Measurements from ENCODE around the gene VAPA.

Gene VAPA

DNA sequence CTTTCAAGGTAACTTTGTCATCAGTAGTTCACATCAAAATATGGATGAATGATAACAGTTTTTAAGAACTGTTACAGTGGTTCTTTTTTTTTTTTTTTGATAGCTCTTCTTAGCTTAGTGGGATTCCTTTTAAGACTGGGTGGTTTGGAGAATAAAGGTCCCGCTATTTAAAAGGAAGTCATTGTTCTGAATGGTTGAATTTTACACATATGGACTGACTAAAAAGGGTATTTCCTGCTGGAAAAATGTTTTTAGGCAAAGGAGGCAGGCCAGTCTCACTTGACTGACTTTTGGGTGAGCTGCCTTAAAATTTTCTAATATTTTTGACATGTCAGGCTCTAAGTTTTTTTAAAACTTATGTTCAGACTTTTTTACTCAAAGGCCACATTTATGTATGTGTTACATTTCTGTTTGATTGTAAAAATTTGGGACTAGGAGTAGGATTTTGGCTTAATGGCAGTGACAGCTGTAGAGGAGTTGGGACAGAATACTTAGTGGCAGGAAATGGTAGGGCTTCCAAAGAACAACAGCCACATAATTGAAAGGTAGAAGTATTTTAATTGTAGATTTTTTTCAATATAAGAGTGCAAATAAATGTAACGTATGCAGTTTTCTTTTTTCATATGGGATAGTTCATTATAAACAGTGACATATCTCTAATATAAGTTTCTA, 13.7 kb downstream of the VAPA start:
- Histone ChIP-seq H3K27me3 (replicated peaks; ENCODE audit: control insufficient read depth, insufficient read depth, low read length) (no peaks in the 10 kb centered on the region), H3K4me1 (ENCODE audit: control insufficient read depth, insufficient read depth, low read length) (peaks cover 57% of the 10 kb centered on the region), H3K4me3 (ENCODE audit: low read length) (no peak overlapping the region), H3K36me3 (ENCODE audit: control insufficient read depth, insufficient read depth, low read length, severe bottlenecking) (peaks cover 3% of the 10 kb centered on the region), H3K9me3 (ENCODE audit: control insufficient read depth, low read length) (no peaks in the 10 kb centered on the region), H3K9ac (ENCODE audit: low read length) (no peak overlapping the region)
- DNase-seq (ENCODE audit: low read depth): no peak

DNA sequence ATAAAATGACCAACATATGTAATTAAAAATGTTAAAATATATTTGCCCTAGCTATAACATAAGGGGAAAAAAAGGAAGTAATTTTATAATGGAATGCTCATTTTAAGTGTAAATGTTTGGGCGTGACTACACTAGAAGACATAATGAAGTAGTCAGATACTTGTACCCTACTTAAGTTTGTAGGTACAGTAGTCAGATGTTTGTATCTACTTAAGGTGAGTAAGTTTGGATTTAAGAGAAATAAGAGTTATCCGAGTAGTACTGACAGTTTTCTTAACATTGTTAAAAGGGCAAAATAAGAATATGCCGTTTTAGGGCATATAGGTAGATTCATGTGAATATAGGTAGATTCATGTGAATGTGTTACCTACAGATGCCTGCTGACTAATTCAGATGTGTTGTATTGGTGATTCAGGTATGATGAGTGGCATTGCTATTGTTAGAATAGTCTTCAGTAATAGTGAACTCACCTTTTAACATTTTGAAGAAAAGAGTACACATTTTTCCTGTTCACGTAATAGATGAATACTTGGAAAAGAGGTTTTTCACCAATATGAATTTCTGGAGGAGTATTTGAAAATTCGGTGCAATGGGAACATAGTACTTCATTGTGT, 14.9 kb downstream of the VAPA start:
- H3K9ac ChIP-seq (ENCODE audit: low read length): no peak overlapping the region
- peaks cover 13% of the 10 kb centered on the region for H3K36me3 ChIP-seq (ENCODE audit: control insufficient read depth, insufficient read depth, low read length, severe bottlenecking)
- no peak overlapping the region for H3K4me3 ChIP-seq (ENCODE audit: low read length)
- H3K9me3 ChIP-seq (ENCODE audit: control insufficient read depth, low read length): no peaks in the 10 kb centered on the region
- no peak for DNase-seq (ENCODE audit: low read depth)
- peaks cover 59% of the 10 kb centered on the region for H3K4me1 ChIP-seq (ENCODE audit: control insufficient read depth, insufficient read depth, low read length)
- no peaks in the 10 kb centered on the region for H3K27me3 ChIP-seq (replicated peaks; ENCODE audit: control insufficient read depth, insufficient read depth, low read length)

DNA sequence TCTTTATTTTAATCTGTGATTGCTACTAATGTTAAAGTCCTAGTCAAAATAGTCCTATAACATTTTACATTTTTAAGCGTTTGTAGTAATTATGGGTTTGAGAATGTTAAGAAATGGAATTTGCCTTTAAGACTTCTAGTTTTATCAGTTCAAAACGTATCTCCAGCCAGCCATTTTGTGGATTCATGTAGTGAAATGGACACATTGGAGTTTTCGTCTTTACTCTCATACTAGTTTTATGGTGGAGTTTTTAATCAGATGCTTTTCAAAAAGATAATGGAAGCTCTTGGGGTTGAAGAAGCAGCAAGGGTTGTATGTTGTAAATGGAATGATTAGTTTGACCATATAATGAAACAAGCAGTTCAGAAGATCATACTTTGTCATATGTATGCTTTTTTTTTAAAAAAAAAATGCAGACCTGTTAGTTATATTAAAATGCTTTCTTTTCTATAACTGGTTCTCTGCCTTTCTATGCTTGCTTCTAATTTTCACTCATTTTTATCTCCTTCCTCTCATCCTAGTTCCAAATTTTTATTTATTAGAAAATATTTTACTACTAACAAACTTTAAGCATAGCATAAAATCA, 16.6 kb downstream of the VAPA start:
- Histone ChIP-seq H3K4me1 (ENCODE audit: control insufficient read depth, insufficient read depth, low read length) (peaks cover 53% of the 10 kb centered on the region), H3K9me3 (ENCODE audit: control insufficient read depth, low read length) (no peaks in the 10 kb centered on the region), H3K4me3 (ENCODE audit: low read length) (no peak overlapping the region), H3K9ac (ENCODE audit: low read length) (no peak overlapping the region), H3K27me3 (replicated peaks; ENCODE audit: control insufficient read depth, insufficient read depth, low read length) (no peaks in the 10 kb centered on the region), H3K36me3 (ENCODE audit: control insufficient read depth, insufficient read depth, low read length, severe bottlenecking) (peaks cover 13% of the 10 kb centered on the region)
- DNase-seq (ENCODE audit: low read depth): no peak

DNA sequence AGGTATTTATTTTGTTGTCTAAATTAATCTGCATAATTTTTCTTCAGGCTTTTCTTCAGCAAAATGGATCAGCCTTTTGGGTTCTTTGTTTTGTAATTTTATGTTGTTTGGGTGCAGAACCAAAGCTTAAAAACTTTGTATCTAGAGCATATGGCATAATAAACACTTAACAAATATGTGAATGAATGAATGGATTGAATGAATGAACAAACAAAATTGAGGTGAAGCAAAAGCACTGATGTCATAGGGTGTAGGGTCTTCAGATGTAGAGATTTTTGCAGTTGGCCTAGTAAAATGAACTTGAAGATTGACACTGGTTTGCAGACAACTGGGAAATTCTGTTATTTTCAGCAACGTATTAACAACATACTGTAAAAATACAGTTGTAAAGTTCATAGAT, 17.3 kb downstream of the VAPA start:
- Histone ChIP-seq H3K9ac (ENCODE audit: low read length) (no peak overlapping the region), H3K4me3 (ENCODE audit: low read length) (no peak overlapping the region), H3K27me3 (replicated peaks; ENCODE audit: control insufficient read depth, insufficient read depth, low read length) (no peaks in the 10 kb centered on the region), H3K4me1 (ENCODE audit: control insufficient read depth, insufficient read depth, low read length) (peaks cover 45% of the 10 kb centered on the region), H3K36me3 (ENCODE audit: control insufficient read depth, insufficient read depth, low read length, severe bottlenecking) (peaks cover 17% of the 10 kb centered on the region), H3K9me3 (ENCODE audit: control insufficient read depth, low read length) (no peaks in the 10 kb centered on the region)
- no peak for DNase-seq (ENCODE audit: low read depth)

DNA sequence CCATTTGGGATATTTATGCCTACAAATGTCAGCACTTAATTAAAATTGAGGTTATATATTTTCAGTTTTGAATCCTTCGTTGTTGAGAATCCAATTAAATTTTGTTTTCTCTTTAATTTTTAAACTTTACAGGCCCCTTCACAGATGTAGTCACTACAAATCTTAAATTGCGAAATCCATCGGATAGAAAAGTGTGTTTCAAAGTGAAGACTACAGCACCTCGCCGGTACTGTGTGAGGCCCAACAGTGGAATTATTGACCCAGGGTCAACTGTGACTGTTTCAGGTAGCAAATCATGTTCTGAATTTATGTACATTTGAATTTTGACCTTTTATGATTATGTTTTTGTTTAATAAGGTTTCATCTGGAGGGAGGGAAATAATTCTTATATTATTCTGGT, 17.9 kb downstream of the VAPA start:
- Histone ChIP-seq H3K4me1 (ENCODE audit: control insufficient read depth, insufficient read depth, low read length) (peaks cover 40% of the 10 kb centered on the region), H3K27me3 (replicated peaks; ENCODE audit: control insufficient read depth, insufficient read depth, low read length) (no peaks in the 10 kb centered on the region), H3K9ac (ENCODE audit: low read length) (no peak overlapping the region), H3K36me3 (ENCODE audit: control insufficient read depth, insufficient read depth, low read length, severe bottlenecking) (peaks cover 22% of the 10 kb centered on the region), H3K4me3 (ENCODE audit: low read length) (no peak overlapping the region), H3K9me3 (ENCODE audit: control insufficient read depth, low read length) (no peaks in the 10 kb centered on the region)
- DNase-seq (ENCODE audit: low read depth): no peak

DNA sequence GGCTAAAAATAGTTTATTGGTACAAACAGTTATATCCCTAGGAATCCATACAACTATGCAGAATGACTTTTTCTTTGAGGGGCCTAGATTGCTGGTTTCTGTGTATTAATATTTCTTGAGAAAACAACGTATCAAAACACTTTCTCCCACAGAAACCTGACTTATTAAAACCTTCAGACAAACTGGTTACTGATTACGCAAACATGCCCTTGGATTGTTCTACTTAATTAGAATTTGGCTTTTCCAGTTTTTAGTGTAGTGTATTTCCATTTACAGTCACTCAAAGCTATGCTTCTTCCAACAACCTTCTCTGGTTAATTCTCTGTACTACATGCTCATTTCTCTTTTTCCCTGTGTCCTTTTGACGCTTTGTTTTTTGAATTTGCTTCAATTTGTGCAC, 20.0 kb downstream of the VAPA start:
- H3K9me3 ChIP-seq (ENCODE audit: control insufficient read depth, low read length): no peaks in the 10 kb centered on the region
- H3K27me3 ChIP-seq (replicated peaks; ENCODE audit: control insufficient read depth, insufficient read depth, low read length): no peaks in the 10 kb centered on the region
- peaks cover 22% of the 10 kb centered on the region for H3K4me1 ChIP-seq (ENCODE audit: control insufficient read depth, insufficient read depth, low read length)
- no peak overlapping the region for H3K9ac ChIP-seq (ENCODE audit: low read length)
- DNase-seq (ENCODE audit: low read depth): peak; percentile 26
- H3K36me3 ChIP-seq (ENCODE audit: control insufficient read depth, insufficient read depth, low read length, severe bottlenecking): peaks cover 44% of the 10 kb centered on the region
- H3K4me3 ChIP-seq (ENCODE audit: low read length): no peak overlapping the region

DNA sequence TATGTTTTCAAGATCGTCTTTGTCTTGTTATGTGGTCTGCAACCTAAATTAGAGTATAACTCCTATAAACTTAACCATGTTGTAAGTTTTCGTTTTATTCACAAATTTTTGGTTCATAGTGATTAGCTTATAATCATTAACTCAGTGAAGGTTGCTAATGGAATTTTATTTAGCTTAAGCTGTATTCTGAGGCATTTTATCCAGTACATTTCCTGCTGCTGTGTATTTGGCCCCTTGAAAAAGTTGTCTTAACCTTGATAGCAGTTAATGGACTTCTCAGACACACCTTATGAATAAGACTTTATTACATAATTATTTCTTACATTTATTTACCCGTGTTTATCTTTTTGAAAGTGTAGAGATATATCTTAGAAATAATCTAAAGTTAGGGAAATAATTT, 20.5 kb downstream of the VAPA start:
- no peaks in the 10 kb centered on the region for H3K27me3 ChIP-seq (replicated peaks; ENCODE audit: control insufficient read depth, insufficient read depth, low read length)
- H3K36me3 ChIP-seq (ENCODE audit: control insufficient read depth, insufficient read depth, low read length, severe bottlenecking): peaks cover 45% of the 10 kb centered on the region
- DNase-seq (ENCODE audit: low read depth): no peak
- no peaks in the 10 kb centered on the region for H3K9me3 ChIP-seq (ENCODE audit: control insufficient read depth, low read length)
- no peak overlapping the region for H3K9ac ChIP-seq (ENCODE audit: low read length)
- peaks cover 22% of the 10 kb centered on the region for H3K4me1 ChIP-seq (ENCODE audit: control insufficient read depth, insufficient read depth, low read length)
- no peak overlapping the region for H3K4me3 ChIP-seq (ENCODE audit: low read length)

DNA sequence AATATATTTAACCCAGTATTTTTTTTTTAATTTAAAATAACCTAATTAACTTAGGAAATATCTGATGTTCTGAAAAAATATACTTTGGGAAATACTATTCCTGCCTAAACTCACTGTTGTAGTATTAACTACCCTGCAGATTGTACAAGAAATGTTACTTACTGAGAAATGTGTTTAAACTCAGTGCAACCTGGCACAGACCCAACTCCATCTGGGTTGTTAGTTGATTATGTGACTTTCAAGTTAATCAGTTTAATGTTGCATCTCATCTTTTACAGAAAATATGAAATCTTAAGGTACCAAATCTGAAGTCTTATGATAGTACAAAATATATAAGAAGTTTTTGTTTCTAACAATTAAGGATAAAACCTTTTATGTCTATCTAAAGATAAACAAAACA, 27.3 kb downstream of the VAPA start:
- H3K4me3 ChIP-seq (ENCODE audit: low read length): no peak overlapping the region
- peaks cover 89% of the 10 kb centered on the region for H3K36me3 ChIP-seq (ENCODE audit: control insufficient read depth, insufficient read depth, low read length, severe bottlenecking)
- H3K27me3 ChIP-seq (replicated peaks; ENCODE audit: control insufficient read depth, insufficient read depth, low read length): no peaks in the 10 kb centered on the region
- H3K9me3 ChIP-seq (ENCODE audit: control insufficient read depth, low read length): no peaks in the 10 kb centered on the region
- H3K9ac ChIP-seq (ENCODE audit: low read length): no peak overlapping the region
- no peak for DNase-seq (ENCODE audit: low read depth)
- no peaks in the 10 kb centered on the region for H3K4me1 ChIP-seq (ENCODE audit: control insufficient read depth, insufficient read depth, low read length)

DNA sequence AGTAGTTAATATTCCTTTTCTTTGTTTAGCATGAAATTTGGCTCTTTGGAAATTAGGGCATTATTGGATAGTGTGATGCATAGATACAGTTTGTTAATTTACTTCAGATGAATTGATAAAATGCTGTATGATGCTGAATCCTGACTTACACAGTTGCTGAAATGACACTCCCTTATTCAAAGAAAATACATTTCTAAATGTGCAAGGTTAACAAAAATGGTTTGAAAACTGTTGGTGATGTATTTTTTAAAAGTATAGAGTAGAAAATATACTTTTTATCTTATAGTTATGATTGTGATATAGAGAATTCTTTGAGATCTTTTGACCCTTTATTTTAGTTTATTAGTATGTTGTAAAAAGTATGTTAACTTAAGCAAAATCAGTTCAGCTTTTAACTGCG, 27.8 kb downstream of the VAPA start:
- Histone ChIP-seq H3K36me3 (ENCODE audit: control insufficient read depth, insufficient read depth, low read length, severe bottlenecking) (peaks cover 89% of the 10 kb centered on the region), H3K9ac (ENCODE audit: low read length) (no peak overlapping the region), H3K4me3 (ENCODE audit: low read length) (no peak overlapping the region), H3K27me3 (replicated peaks; ENCODE audit: control insufficient read depth, insufficient read depth, low read length) (no peaks in the 10 kb centered on the region), H3K9me3 (ENCODE audit: control insufficient read depth, low read length) (no peaks in the 10 kb centered on the region), H3K4me1 (ENCODE audit: control insufficient read depth, insufficient read depth, low read length) (no peaks in the 10 kb centered on the region)
- no peak for DNase-seq (ENCODE audit: low read depth)

DNA sequence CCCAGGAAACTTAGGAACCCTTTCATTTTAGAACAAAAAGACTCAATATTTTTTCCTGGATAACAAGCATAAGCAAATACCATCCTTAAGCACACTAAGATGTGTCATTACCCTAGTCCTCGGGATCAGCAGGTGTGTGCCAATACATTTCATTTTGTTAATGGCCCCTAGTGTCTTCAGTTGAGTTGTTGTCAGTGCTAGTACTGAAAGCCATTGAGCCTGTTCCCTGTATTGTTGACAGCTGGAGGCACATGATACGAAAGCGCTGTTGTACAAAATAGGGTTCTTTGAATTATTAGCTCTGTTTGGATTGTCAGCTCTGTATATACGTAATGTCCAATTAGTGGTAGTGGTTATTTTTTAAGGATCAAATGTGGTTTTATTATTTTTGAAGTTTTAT, 29.5 kb downstream of the VAPA start:
- Histone ChIP-seq H3K4me1 (ENCODE audit: control insufficient read depth, insufficient read depth, low read length) (no peaks in the 10 kb centered on the region), H3K4me3 (ENCODE audit: low read length) (no peak overlapping the region), H3K9ac (ENCODE audit: low read length) (no peak overlapping the region), H3K27me3 (replicated peaks; ENCODE audit: control insufficient read depth, insufficient read depth, low read length) (no peaks in the 10 kb centered on the region), H3K9me3 (ENCODE audit: control insufficient read depth, low read length) (no peaks in the 10 kb centered on the region), H3K36me3 (ENCODE audit: control insufficient read depth, insufficient read depth, low read length, severe bottlenecking) (peaks cover 89% of the 10 kb centered on the region)
- DNase-seq (ENCODE audit: low read depth): no peak

DNA sequence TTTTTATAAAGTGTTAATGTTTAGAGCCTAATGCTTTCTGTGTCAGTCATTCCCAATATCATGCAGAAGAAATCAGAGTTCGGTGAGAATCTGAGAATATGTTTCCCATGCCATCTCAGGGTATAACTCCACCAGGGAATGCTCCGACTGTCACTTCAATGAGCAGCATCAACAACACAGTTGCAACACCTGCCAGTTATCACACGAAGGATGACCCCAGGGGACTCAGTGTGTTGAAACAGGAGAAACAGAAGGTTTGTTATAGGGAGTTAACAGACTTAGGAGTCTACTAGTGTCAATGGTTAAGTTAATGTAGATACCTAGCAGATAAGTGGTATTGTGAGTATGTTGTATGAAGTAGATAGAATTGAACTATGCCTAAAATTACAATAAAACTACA, 31.0 kb downstream of the VAPA start:
- Histone ChIP-seq H3K9ac (ENCODE audit: low read length) (no peak overlapping the region), H3K4me3 (ENCODE audit: low read length) (no peak overlapping the region), H3K27me3 (replicated peaks; ENCODE audit: control insufficient read depth, insufficient read depth, low read length) (no peaks in the 10 kb centered on the region), H3K4me1 (ENCODE audit: control insufficient read depth, insufficient read depth, low read length) (no peaks in the 10 kb centered on the region), H3K9me3 (ENCODE audit: control insufficient read depth, low read length) (no peaks in the 10 kb centered on the region), H3K36me3 (ENCODE audit: control insufficient read depth, insufficient read depth, low read length, severe bottlenecking) (peaks cover 91% of the 10 kb centered on the region)
- no peak for DNase-seq (ENCODE audit: low read depth)
